ENCODE results near the gene CKAP5.
"Not testable (repeated sequence)": the region's sequence is repeated elsewhere in the genome, so short reads cannot be mapped to it uniquely, and the experiment has no call there.

CKAP5 gene

GRCh38 chr11:46723359-46723680, 122.8 kb downstream of the CKAP5 start:
- H3K4me3 ChIP-seq (ENCODE audit: low read length): no peak overlapping the region
- DNase-seq (ENCODE audit: low read depth): no peak
- TF ChIP-seq CTCF (conservative IDR thresholded peaks at IDR 0.05; ENCODE audit: low read depth, low read length): no peak

- no peak for DNase-seq (ENCODE audit: low read depth)
- no peak for TF ChIP-seq CTCF (conservative IDR thresholded peaks at IDR 0.05; ENCODE audit: low read depth, low read length)
Observed at GRCh38 chr11:46722566-46723358, 123.3 kb downstream of the CKAP5 start.

GRCh38 chr11:46721286-46721685, 124.8 kb downstream of the CKAP5 start:
- TF ChIP-seq CTCF (conservative IDR thresholded peaks at IDR 0.05; ENCODE audit: low read depth, low read length): no peak

More at GRCh38 chr11:46722566-46723358, 123.3 kb downstream of the CKAP5 start:
- no peak overlapping the region for H3K4me3 ChIP-seq (ENCODE audit: low read length)

GRCh38 chr11:46719543-46720218, 126.4 kb downstream of the CKAP5 start:
- no peak overlapping the region for H3K4me3 ChIP-seq (ENCODE audit: low read length)
- no peak for DNase-seq (ENCODE audit: low read depth)
- TF ChIP-seq CTCF (conservative IDR thresholded peaks at IDR 0.05; ENCODE audit: low read depth, low read length): no peak

More at GRCh38 chr11:46721286-46721685, 124.8 kb downstream of the CKAP5 start:
- no peak for DNase-seq (ENCODE audit: low read depth)
- H3K4me3 ChIP-seq (ENCODE audit: low read length): no peak overlapping the region

- no peak within 1 kb of the TSS for H3K4me3 ChIP-seq (ENCODE audit: low read length)
- DNase-seq (ENCODE audit: low read depth): no peak
- no peak for TF ChIP-seq CTCF (conservative IDR thresholded peaks at IDR 0.05; ENCODE audit: low read depth, low read length)
Observed at GRCh38 chr11:46719048-46719542, 127.0 kb downstream of the CKAP5 start, which contains the start of gene F2. TSS of gene F2 (plus strand) at chr11:46719213. CDS start at chr11:46719236, 23 bp downstream.

GRCh38 chr11:46718155-46719019, 127.7 kb downstream of the CKAP5 start:
- no peak for DNase-seq (ENCODE audit: low read depth)
- no peak overlapping the region for H3K4me3 ChIP-seq (ENCODE audit: low read length)
- no peak for TF ChIP-seq CTCF (conservative IDR thresholded peaks at IDR 0.05; ENCODE audit: low read depth, low read length)

- not testable (repeated sequence) for H3K4me3 ChIP-seq (ENCODE audit: low read length); DNase-seq (ENCODE audit: low read depth)
Observed at GRCh38 chr11:46717825-46718154, 128.3 kb downstream of the CKAP5 start.

Measured in retinal pigment epithelial cell (primary cell).